ENCODE data around the gene RAD18.

- no peak for TF ChIP-seq CTCF (IDR thresholded peaks at IDR 0.05)
- TF ChIP-seq POLR2A (IDR thresholded peaks at IDR 0.05) = no peak
- TF ChIP-seq POLR2AphosphoS5 (IDR thresholded peaks at IDR 0.05) = no peak
- TF ChIP-seq EP300 (IDR thresholded peaks at IDR 0.05) = no peak
These were observed 21.2 kb downstream of the RAD18 start for GRCh38 chr3:8942115-8942514.
